ENCODE results near the gene ACSM3. TPM values are rescaled to one million over a fixed set of nuclear protein-coding genes. Genes with fewer than 3 reads are reported as not detected.

Gene ACSM3
- polyA plus RNA-seq, 4 donors = 1.8 to 22.5 (median 4.7) TPM

DNA sequence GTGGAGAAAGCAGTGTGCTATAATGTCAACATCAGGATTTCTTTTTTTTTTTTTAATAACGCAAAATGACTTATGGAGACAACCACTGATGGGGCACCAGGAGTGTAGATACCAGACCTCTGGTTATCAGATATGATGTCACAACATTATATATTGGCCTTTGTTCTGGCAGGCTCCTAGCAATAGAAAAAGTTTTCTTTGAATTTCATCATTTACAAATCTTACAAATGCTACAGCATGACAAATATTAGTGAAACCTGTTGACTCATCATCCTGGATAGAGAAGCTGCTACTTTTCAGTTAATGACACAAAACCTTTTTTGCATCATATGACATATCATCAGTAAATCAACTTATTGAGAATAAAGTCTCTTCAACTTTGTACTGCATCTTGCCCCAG, 28.3 kb upstream of the ACSM3 start:
- Histone ChIP-seq H3K27ac (ENCODE audit: low read depth in 1 of 3, low read length in 2 of 3) (no peak overlapping the region), H3K36me3 (ENCODE audit: control insufficient read depth in 3 of 3, insufficient read depth in 2 of 3, low read depth in 1 of 3, low read length in 3 of 3) (peaks cover 9 to 25% (median 16%) of the 10 kb centered on the region in 3 donors), H3K27me3 (ENCODE audit: control insufficient read depth in 3 of 3, insufficient read depth in 3 of 3, low read length in 3 of 3) (no peaks in the 10 kb centered on the region), H3K4me3 (ENCODE audit: low read depth in 1 of 3, low read length in 3 of 3) (no peak overlapping the region), H3K9me3 (ENCODE audit: control insufficient read depth in 2 of 2, insufficient read depth in 1 of 2, low read depth in 1 of 2, low read length in 1 of 2) (no peaks in the 10 kb centered on the region), H3K4me1 (ENCODE audit: control insufficient read depth in 3 of 3, insufficient read depth in 2 of 3, low read depth in 1 of 3, low read length in 2 of 3) (peaks cover 0 to 6% (median 5%) of the 10 kb centered on the region in 3 donors)
- 78 to 94% (median 81%) methylated on average over 1 of the region's 1 CpG for WGBS, 3 donors
- FAIRE-seq (no peak), DNase-seq (no peak)

DNA sequence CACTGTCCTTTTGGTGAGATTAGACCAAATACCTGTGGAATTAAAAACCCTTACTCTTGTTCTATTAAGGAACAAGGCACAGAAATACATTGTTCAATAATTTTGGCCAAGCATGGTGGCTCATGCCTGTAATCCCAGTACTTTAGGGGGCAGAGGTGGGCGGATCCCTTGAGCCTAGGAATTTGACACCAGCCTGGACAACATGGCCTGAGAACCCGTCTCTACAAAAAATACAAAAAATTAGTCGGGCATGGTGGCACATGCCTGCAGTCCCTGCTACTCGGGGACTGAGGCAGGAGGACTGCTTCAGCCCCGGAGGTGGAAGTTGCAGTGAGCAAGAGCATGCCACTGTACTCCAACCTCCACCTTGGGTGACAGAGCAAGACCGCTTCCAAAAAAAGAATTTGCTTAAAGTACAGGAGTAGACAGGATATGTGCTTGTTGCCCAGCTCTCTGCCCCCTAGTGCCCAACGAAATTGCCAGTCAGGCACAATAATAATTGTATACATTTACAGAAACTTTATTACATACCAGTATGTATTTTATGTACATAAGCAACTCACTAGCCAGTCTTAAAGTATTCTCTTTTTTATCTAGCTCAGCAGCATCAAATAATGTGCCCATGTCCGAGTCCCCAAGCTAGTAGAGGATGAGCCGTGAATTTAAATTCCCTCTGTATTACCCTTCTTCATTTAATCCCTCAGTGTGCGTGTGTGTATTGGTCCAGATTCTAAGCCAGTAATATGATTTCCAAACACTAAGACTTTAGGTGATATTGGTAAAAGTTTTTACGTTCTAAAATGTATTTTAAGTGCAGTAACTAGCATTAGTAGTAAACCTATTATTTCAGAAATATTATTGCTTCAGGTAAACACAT, 23.6 kb upstream of the ACSM3 start:
- WGBS, 3 donors = 29 to 41% (median 33%) methylated on average over 11 of the region's 11 CpGs
- Histone ChIP-seq H3K27me3 (ENCODE audit: control insufficient read depth in 3 of 3, insufficient read depth in 3 of 3, low read length in 3 of 3) (no peaks in the 10 kb centered on the region), H3K4me1 (ENCODE audit: control insufficient read depth in 3 of 3, insufficient read depth in 2 of 3, low read depth in 1 of 3, low read length in 2 of 3) (peaks cover 0 to 6% (median 5%) of the 10 kb centered on the region in 3 donors), H3K4me3 (ENCODE audit: low read depth in 1 of 3, low read length in 3 of 3) (peak overlapping the region; percentile 90 to 93 (median 93)), H3K36me3 (ENCODE audit: control insufficient read depth in 3 of 3, insufficient read depth in 2 of 3, low read depth in 1 of 3, low read length in 3 of 3) (peaks cover 9 to 16% (median 16%) of the 10 kb centered on the region in 3 donors), H3K9me3 (ENCODE audit: control insufficient read depth in 2 of 2, insufficient read depth in 1 of 2, low read depth in 1 of 2, low read length in 1 of 2) (no peaks in the 10 kb centered on the region), H3K27ac (ENCODE audit: low read depth in 1 of 3, low read length in 2 of 3) (peak overlapping the region in 2 of 3 donors; percentile 78 to 98)
- no peak for FAIRE-seq
- peak; percentile 12 to 22 for DNase-seq

DNA sequence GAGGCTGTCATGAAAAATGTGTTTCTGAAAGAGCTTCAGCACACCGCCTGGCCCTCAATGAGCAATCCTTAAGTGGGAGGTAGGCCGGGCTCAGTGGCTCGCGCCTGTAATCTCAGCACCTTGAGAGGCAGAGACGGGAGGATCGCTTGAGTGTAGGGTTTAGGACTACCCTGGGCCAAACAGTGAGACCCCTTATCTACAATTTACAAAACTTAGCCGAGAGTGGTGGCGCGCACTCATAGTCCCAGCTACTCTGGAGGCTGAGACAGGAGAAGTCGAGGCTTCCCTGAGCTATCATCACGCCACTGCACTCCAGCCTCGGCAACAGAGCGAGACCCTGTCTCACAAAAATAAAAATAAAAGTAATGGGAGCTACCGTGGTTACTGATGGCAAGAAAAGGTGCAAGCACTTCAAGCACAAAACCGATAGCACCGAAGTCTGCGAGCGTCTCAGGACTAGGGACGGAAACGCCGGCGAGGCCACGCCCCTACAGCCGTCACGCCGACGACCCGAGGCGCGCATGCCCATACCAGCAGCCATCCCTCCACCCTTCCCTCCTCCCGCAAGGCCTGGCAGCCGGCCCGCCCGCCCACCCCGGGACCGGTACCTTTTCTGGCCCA, 22.8 kb upstream of the ACSM3 start:
- WGBS, 3 donors = 0 to 1% (median 0%) methylated on average over 30 to 36 of the region's 36 CpGs
- H3K27me3 ChIP-seq (ENCODE audit: control insufficient read depth in 3 of 3, insufficient read depth in 3 of 3, low read length in 3 of 3) = no peaks in the 10 kb centered on the region
- peak overlapping the region; percentile 90 to 93 (median 93) for H3K4me3 ChIP-seq (ENCODE audit: low read depth in 1 of 3, low read length in 3 of 3)
- H3K4me1 ChIP-seq (ENCODE audit: control insufficient read depth in 3 of 3, insufficient read depth in 2 of 3, low read depth in 1 of 3, low read length in 2 of 3) = peaks cover 0 to 6% (median 5%) of the 10 kb centered on the region in 3 donors
- no peaks in the 10 kb centered on the region for H3K9me3 ChIP-seq (ENCODE audit: control insufficient read depth in 2 of 2, insufficient read depth in 1 of 2, low read depth in 1 of 2, low read length in 1 of 2)
- DNase-seq (peak; percentile 86 to 93), FAIRE-seq (no peak)
- H3K36me3 ChIP-seq (ENCODE audit: control insufficient read depth in 3 of 3, insufficient read depth in 2 of 3, low read depth in 1 of 3, low read length in 3 of 3) = peaks cover 9 to 16% (median 12%) of the 10 kb centered on the region in 3 donors
- H3K27ac ChIP-seq (ENCODE audit: low read depth in 1 of 3, low read length in 2 of 3) = peak overlapping the region; percentile 86 to 99 (median 98)

DNA sequence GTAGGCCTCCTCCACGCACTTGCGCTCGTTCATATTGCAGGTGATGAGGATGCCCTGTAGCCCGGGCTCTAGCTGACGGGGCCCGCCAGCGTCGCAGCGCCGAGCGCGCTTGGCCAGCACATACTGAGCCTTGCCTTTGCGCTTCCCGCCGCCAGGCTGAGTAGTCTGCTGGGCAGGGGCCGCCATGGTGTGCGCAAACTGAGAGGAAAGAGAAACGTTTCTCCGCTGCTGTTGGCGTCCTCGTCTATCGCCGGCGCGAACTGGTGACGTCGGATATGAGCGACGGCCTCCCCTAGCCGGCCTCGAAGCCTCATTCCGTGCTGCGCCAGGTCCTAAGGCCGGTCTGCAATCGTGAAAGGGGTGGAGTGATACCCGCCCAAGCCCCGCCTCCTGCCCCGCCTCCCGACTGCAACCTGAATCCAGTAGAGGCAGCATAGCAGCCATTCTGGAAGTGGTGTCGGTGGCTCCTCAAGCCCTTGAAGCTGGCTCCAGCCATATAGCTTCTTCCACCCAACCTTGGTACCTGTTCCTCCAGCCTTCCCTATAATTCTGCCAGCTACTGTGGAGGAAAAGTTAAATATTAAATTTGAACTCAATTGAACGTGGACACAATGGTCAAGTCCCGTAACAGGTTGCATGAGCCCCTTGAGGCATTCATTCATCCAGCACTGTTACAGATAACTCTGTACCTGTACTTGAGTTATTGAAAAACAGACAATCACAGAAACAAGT, 22.1 kb upstream of the ACSM3 start, which contains the start of gene THUMPD1:
TSS of gene THUMPD1 (minus strand) at position 265 of the 732 bp plus-strand sequence. CDS start at position 186, 79 bp downstream.
- peak within 1 kb of the TSS; percentile 90 to 93 (median 93) for H3K4me3 ChIP-seq (ENCODE audit: low read depth in 1 of 3, low read length in 3 of 3)
- WGBS, 3 donors = 1 to 4% (median 2%) methylated on average over 39 to 42 of the region's 42 CpGs
- peaks cover 0 to 4% of the 10 kb centered on the region in 2 donors for H3K9me3 ChIP-seq (ENCODE audit: control insufficient read depth in 2 of 2, insufficient read depth in 1 of 2, low read depth in 1 of 2, low read length in 1 of 2)
- peak; percentile 96 to 98 for DNase-seq
- peaks cover 0 to 6% (median 5%) of the 10 kb centered on the region in 3 donors for H3K4me1 ChIP-seq (ENCODE audit: control insufficient read depth in 3 of 3, insufficient read depth in 2 of 3, low read depth in 1 of 3, low read length in 2 of 3)
- peaks cover 4 to 12% (median 11%) of the 10 kb centered on the region in 3 donors for H3K36me3 ChIP-seq (ENCODE audit: control insufficient read depth in 3 of 3, insufficient read depth in 2 of 3, low read depth in 1 of 3, low read length in 3 of 3)
- no peak for FAIRE-seq
- peak within 1 kb of the TSS; percentile 86 to 99 (median 98) for H3K27ac ChIP-seq (ENCODE audit: low read depth in 1 of 3, low read length in 2 of 3)
- no peaks in the 10 kb centered on the region for H3K27me3 ChIP-seq (ENCODE audit: control insufficient read depth in 3 of 3, insufficient read depth in 3 of 3, low read length in 3 of 3)

DNA sequence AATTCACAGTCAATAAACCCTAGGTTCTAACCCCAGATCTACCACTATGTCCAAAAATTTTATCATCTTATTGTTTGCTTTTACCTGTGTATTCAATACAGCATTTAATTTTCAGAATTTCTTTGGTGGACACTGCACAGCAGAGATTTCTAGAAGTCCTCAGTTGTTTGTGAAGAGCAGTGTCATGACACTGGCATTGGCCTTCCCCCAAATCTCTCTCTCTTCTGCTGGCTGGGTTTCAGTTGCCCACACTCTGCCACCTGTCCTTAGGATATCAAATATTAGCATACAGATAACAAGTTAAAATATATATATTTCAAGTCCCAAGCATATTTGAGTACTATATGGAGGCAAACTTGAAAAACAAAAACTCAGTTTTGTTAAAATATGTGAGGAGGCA, 20.2 kb upstream of the ACSM3 start:
- Histone ChIP-seq H3K27me3 (ENCODE audit: control insufficient read depth in 3 of 3, insufficient read depth in 3 of 3, low read length in 3 of 3) (no peaks in the 10 kb centered on the region), H3K36me3 (ENCODE audit: control insufficient read depth in 3 of 3, insufficient read depth in 2 of 3, low read depth in 1 of 3, low read length in 3 of 3) (peaks cover 0 to 7% (median 3%) of the 10 kb centered on the region in 3 donors), H3K27ac (ENCODE audit: low read depth in 1 of 3, low read length in 2 of 3) (no peak overlapping the region), H3K4me3 (ENCODE audit: low read depth in 1 of 3, low read length in 3 of 3) (no peak overlapping the region), H3K9me3 (ENCODE audit: control insufficient read depth in 2 of 2, insufficient read depth in 1 of 2, low read depth in 1 of 2, low read length in 1 of 2) (peaks cover 0 to 15% of the 10 kb centered on the region in 2 donors), H3K4me1 (ENCODE audit: control insufficient read depth in 3 of 3, insufficient read depth in 2 of 3, low read depth in 1 of 3, low read length in 2 of 3) (peaks cover 0 to 6% (median 5%) of the 10 kb centered on the region in 3 donors)
- DNase-seq (no peak), FAIRE-seq (no peak)

DNA sequence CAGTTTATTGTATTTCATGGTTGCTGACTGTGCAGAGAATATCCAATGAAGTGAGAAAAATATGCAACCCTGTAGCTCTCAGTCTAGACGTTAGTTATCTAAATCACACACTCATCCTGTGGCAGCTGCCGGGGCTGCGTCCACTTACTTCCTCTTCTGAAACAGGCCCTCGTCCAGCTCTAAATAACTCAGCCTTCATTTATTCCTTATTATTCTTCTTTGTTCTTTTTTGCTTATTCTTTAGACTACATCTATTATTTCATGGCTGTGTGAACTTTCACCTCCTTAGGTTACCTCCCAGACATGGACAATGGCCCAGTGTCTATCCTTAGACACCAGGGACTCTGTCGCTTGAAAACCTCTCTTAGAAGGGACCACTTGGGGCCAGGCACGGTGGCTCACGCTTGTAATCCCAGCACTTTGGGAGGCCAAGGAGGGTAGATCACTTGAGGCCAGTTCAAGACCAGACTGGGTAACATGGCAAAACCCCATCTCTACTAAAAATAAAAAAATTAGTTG, 18.8 kb upstream of the ACSM3 start:
- FAIRE-seq = no peak
- WGBS, 3 donors = 70 to 84% (median 80%) methylated on average over 7 of the region's 7 CpGs
- Histone ChIP-seq H3K36me3 (ENCODE audit: control insufficient read depth in 3 of 3, insufficient read depth in 2 of 3, low read depth in 1 of 3, low read length in 3 of 3) (peaks cover 0 to 2% (median 0%) of the 10 kb centered on the region in 3 donors), H3K27ac (ENCODE audit: low read depth in 1 of 3, low read length in 2 of 3) (no peak overlapping the region), H3K4me3 (ENCODE audit: low read depth in 1 of 3, low read length in 3 of 3) (no peak overlapping the region), H3K27me3 (ENCODE audit: control insufficient read depth in 3 of 3, insufficient read depth in 3 of 3, low read length in 3 of 3) (no peaks in the 10 kb centered on the region), H3K9me3 (ENCODE audit: control insufficient read depth in 2 of 2, insufficient read depth in 1 of 2, low read depth in 1 of 2, low read length in 1 of 2) (peaks cover 0 to 18% of the 10 kb centered on the region in 2 donors), H3K4me1 (ENCODE audit: control insufficient read depth in 3 of 3, insufficient read depth in 2 of 3, low read depth in 1 of 3, low read length in 2 of 3) (peaks cover 0 to 5% (median 3%) of the 10 kb centered on the region in 3 donors)
- DNase-seq = no peak

DNA sequence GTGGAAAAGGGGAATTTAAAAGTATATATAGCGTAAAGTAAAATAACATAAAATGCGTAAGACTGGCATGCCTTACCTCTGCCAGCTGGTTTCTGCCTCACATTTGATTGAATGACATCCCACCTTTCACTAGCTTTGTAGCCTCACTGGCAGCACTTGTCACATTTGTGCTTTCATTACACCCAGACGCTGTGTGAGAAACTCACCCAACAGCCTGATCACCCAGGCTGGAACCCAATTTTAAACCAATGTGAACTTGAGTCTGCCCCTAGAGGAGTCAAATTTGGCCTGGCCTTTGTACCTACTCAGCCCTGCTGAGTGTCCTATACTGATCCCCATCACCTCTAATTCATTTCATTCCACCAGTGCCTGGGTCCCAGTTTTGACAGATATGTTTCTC, 17.4 kb upstream of the ACSM3 start:
- no peak overlapping the region for H3K4me3 ChIP-seq (ENCODE audit: low read depth in 1 of 3, low read length in 3 of 3)
- H3K4me1 ChIP-seq (ENCODE audit: control insufficient read depth in 3 of 3, insufficient read depth in 2 of 3, low read depth in 1 of 3, low read length in 2 of 3) = no peaks in the 10 kb centered on the region
- WGBS, 3 donors = 94 to 97% (median 97%) methylated on average over 3 of the region's 3 CpGs
- DNase-seq (no peak), FAIRE-seq (no peak)
- H3K9me3 ChIP-seq (ENCODE audit: control insufficient read depth in 2 of 2, insufficient read depth in 1 of 2, low read depth in 1 of 2, low read length in 1 of 2) = peaks cover 0 to 18% of the 10 kb centered on the region in 2 donors
- H3K27ac ChIP-seq (ENCODE audit: low read depth in 1 of 3, low read length in 2 of 3) = no peak overlapping the region
- no peaks in the 10 kb centered on the region for H3K36me3 ChIP-seq (ENCODE audit: control insufficient read depth in 3 of 3, insufficient read depth in 2 of 3, low read depth in 1 of 3, low read length in 3 of 3)
- no peaks in the 10 kb centered on the region for H3K27me3 ChIP-seq (ENCODE audit: control insufficient read depth in 3 of 3, insufficient read depth in 3 of 3, low read length in 3 of 3)
